ENCODE measurements around the gene CDA. TPM values are rescaled to one million over a fixed set of nuclear protein-coding genes. Genes with fewer than 3 reads are reported as not detected.

CDA gene
- total RNA-seq, 1 donor from 2014 or later = 6.0 TPM

DNA sequence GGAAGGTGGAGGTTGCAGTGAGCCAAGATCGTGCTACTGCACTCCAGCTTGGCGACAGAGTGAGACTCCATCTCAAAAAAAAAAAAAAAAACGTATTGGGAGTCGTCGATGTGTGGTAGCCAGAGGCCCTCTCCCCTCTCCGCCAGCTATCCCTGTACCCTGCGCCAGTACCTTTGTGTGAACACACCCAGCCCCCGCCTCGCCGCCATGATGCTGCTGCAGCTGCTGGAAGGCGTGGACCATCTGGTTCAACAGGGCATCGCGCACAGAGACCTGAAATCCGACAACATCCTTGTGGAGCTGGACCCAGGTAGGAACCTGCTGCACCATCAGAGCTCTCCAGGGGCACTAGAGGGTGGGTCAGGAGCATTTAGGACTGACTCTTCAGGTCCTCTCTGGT is 56.5 kb downstream of the CDA start:
- DNase-seq (ENCODE audit: low read depth) = no peak
- TF ChIP-seq, protein P1, sequence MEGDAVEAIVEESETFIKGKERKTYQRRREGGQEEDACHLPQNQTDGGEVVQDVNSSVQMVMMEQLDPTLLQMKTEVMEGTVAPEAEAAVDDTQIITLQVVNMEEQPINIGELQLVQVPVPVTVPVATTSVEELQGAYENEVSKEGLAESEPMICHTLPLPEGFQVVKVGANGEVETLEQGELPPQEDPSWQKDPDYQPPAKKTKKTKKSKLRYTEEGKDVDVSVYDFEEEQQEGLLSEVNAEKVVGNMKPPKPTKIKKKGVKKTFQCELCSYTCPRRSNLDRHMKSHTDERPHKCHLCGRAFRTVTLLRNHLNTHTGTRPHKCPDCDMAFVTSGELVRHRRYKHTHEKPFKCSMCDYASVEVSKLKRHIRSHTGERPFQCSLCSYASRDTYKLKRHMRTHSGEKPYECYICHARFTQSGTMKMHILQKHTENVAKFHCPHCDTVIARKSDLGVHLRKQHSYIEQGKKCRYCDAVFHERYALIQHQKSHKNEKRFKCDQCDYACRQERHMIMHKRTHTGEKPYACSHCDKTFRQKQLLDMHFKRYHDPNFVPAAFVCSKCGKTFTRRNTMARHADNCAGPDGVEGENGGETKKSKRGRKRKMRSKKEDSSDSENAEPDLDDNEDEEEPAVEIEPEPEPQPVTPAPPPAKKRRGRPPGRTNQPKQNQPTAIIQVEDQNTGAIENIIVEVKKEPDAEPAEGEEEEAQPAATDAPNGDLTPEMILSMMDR (conservative IDR thresholded peaks at IDR 0.05; ENCODE audit: low read depth, low read length) = no peak
- no peak overlapping the region for H3K4me3 ChIP-seq (ENCODE audit: low read depth, low read length)

- no peak overlapping the region for H3K4me3 ChIP-seq (ENCODE audit: low read depth, low read length)
- TF ChIP-seq, protein P1 (conservative IDR thresholded peaks at IDR 0.05; ENCODE audit: low read depth, low read length) = no peak
- DNase-seq (ENCODE audit: low read depth) = no peak
These were observed 59.5 kb downstream of the CDA start for GRCh38 chr1:20648438-20648837.

DNA sequence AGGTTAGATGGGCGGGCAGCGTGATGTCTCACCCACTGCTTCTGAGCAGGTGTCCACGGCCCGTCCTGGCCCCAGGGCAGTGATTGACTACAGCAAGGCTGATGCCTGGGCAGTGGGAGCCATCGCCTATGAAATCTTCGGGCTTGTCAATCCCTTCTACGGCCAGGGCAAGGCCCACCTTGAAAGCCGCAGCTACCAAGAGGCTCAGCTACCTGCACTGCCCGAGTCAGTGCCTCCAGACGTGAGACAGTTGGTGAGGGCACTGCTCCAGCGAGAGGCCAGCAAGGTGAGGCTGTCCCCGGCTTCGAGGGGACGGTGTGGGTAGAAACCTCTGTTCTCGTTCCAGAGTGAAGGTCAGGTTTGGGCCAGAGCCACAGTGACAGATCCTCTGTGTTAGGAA is 60.0 kb downstream of the CDA start:
- TF ChIP-seq, protein P1 (conservative IDR thresholded peaks at IDR 0.05; ENCODE audit: low read depth, low read length) = no peak
- no peak overlapping the region for H3K4me3 ChIP-seq (ENCODE audit: low read depth, low read length)
- no peak for DNase-seq (ENCODE audit: low read depth)

DNA sequence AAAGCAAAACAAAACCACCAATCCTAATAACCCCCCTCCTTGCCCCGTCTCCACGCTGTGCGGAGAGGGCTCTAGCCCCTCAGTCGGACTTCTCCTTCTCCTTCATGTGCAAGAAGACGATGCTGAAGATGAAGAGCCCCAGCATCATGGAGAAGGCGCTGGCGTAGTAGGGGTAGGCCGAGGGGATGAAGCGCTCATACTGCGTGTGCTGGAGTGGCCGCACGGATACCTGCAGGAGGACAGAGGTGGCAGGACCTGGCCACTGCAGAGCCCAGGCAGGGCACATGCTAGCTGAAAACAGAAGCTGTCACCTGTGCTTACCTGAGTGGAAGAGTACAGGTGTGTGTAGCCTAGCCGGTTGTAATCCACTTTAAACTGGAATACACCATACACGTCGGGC is 63.4 kb downstream of the CDA start:
- no peak for DNase-seq (ENCODE audit: low read depth)
- TF ChIP-seq, protein P1 (conservative IDR thresholded peaks at IDR 0.05; ENCODE audit: low read depth, low read length) = no peak
- no peak overlapping the region for H3K4me3 ChIP-seq (ENCODE audit: low read depth, low read length)

GRCh38 chr1:20654104-20654690 is 65.3 kb downstream of the CDA start:
- TF ChIP-seq, protein P1 (conservative IDR thresholded peaks at IDR 0.05; ENCODE audit: low read depth, low read length) = no peak
- DNase-seq (ENCODE audit: low read depth) = no peak
- no peak overlapping the region for H3K4me3 ChIP-seq (ENCODE audit: low read depth, low read length)

- DNase-seq (ENCODE audit: low read depth) = no peak
- H3K4me3 ChIP-seq (ENCODE audit: low read depth, low read length) = no peak overlapping the region
- TF ChIP-seq, protein P1 (conservative IDR thresholded peaks at IDR 0.05; ENCODE audit: low read depth, low read length) = no peak
These were observed 68.1 kb downstream of the CDA start for GRCh38 chr1:20657024-20657423.

DNA sequence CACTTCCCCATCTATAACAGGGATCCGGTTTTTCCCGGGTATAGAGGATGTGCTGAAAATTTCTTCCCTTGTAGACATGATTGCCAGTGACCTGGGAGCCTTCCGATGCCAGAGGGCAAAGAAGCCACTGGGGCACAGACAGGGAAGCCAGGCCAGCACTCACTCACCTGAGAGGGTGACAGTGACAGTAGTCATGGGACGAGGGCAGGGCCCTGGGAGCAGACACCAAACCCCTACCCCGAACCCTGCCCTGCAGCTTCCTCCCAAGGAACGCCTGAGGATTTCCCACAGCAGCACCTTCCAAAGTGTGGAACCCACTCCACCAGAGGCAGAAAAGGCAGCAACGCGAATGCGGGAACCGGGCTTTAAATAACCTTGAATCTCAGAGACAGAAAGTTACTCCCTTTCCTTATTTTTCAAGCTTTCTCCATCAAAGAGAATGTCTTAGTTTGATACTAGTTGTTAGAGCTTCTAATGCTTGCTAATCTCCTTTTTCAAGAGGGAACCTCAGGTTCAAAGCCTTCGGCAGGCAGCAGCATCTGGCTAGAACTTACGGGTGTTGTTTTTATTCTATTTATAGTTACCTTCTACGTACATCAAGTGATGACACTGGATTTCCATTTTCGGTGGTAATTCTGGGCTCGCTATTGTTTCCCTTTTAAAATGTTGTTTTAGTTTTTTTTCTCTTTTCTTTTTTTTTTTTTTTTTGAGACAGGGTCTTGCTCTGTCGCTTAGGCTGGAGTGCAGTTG is 69.4 kb downstream of the CDA start:
- H3K4me3 ChIP-seq (ENCODE audit: low read depth, low read length) = no peak overlapping the region
- TF ChIP-seq, protein P1 (conservative IDR thresholded peaks at IDR 0.05; ENCODE audit: low read depth, low read length) = no peak
- no peak for DNase-seq (ENCODE audit: low read depth)
